Chondrocyte (in vitro differentiated cells): Measurements from ENCODE around the gene FBXO39. TPM values are rescaled to one million over a fixed set of nuclear protein-coding genes. Genes with fewer than 3 reads are reported as not detected.

ENCODE experiments used
- DNase-seq: peaks from one replicate; pipeline ENCODE4 v3.0.0; 2021; ENCODE audit warnings: mixed read lengths, low spot score
- H3K27ac Mint-ChIP-seq: one replicate; pipeline ENCODE4 v1.8.0; 2021; ENCODE audit warnings: mild to moderate bottlenecking, moderate library complexity, mixed read lengths; ENCODE audit not compliant: unreplicated experiment
- H3K27me3 Mint-ChIP-seq: 2 replicates; pipeline ENCODE4 v1.8.0; 2021; ENCODE audit warnings: low read depth, mixed read lengths
- H3K36me3 Mint-ChIP-seq: 2 replicates; pipeline ENCODE4 v1.8.0; 2021; ENCODE audit warnings: low read depth, mixed read lengths
- H3K4me1 Mint-ChIP-seq: 2 replicates; pipeline ENCODE4 v1.8.0; 2021; ENCODE audit warnings: low read depth, mild to moderate bottlenecking, mixed read lengths
- H3K4me3 Mint-ChIP-seq: one replicate; pipeline ENCODE4 v1.8.0; 2021; ENCODE audit warnings: mild to moderate bottlenecking, moderate library complexity, mixed read lengths; ENCODE audit not compliant: unreplicated experiment
- H3K9me3 Mint-ChIP-seq: 2 replicates; pipeline ENCODE4 v1.8.0; 2021; ENCODE audit warnings: low read depth, mixed read lengths
- total RNA-seq: library from RNA; stranded (reverse); gene quantifications from 3 replicates; pipeline ENCODE4 v1.2.1, GENCODE V29; 2021
- TF ChIP-seq, protein P1 (sequence below): fragments of 200-600 bp; sonication (generic); IDR thresholded peaks from 2 replicates; pipeline ENCODE4 v1.5.0; 2021; ENCODE audit warnings: antibody characterized with exemption, mild to moderate bottlenecking, moderate library complexity

Gene FBXO39
- total RNA-seq, 1 donor from 2014 or later, result not detected

DNA sequence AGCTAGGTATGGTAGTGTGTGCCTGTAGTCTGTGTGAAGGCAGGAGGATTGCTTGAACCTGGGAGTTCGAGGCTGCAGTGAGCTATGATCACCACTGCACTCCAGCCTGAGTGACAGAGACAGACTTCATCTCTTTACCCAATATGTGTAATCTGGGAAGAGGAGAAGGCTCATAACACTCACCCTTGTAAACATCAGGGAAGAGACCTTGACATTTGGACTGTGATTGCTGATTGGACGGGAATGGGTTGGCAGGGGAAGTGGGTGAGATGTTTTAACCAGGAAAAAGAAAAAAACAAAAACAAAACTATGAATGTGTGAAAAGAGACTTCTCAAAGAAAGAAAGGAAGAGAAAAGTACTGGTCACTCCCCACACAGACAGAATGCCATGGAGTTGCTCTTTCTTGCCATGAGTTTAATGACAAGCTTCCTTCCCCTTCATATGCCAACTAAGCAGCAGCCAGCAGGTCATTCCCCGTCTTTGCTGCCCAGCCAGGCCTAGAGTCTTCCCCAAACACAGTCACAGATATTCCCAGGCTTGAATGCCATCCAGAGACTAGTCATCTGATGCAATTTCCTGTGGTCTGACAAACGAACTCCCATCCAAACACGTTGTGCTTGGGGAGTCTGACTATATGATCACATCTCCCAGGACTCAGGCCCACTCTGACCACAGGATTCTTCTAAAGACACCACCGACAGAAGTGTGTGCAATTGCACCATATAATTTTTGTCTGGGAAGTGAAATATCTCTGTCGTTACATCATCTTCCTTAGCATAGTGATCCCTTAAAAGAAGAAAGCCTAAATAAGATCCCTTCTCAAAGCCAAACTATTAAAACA is 23.7 kb upstream of the FBXO39 start:
- peaks cover 29% of the 10 kb centered on the region for H3K4me1 Mint-ChIP-seq
- TF ChIP-seq, protein P1, sequence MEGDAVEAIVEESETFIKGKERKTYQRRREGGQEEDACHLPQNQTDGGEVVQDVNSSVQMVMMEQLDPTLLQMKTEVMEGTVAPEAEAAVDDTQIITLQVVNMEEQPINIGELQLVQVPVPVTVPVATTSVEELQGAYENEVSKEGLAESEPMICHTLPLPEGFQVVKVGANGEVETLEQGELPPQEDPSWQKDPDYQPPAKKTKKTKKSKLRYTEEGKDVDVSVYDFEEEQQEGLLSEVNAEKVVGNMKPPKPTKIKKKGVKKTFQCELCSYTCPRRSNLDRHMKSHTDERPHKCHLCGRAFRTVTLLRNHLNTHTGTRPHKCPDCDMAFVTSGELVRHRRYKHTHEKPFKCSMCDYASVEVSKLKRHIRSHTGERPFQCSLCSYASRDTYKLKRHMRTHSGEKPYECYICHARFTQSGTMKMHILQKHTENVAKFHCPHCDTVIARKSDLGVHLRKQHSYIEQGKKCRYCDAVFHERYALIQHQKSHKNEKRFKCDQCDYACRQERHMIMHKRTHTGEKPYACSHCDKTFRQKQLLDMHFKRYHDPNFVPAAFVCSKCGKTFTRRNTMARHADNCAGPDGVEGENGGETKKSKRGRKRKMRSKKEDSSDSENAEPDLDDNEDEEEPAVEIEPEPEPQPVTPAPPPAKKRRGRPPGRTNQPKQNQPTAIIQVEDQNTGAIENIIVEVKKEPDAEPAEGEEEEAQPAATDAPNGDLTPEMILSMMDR, result no peak
- H3K36me3 Mint-ChIP-seq, result no peaks in the 10 kb centered on the region
- H3K9me3 Mint-ChIP-seq, result peaks cover 4% of the 10 kb centered on the region
- H3K27me3 Mint-ChIP-seq, result no peaks in the 10 kb centered on the region
- DNase-seq, result no peak
- H3K27ac Mint-ChIP-seq, result peak overlapping the region; percentile 100
- H3K4me3 Mint-ChIP-seq, result no peak overlapping the region

DNA sequence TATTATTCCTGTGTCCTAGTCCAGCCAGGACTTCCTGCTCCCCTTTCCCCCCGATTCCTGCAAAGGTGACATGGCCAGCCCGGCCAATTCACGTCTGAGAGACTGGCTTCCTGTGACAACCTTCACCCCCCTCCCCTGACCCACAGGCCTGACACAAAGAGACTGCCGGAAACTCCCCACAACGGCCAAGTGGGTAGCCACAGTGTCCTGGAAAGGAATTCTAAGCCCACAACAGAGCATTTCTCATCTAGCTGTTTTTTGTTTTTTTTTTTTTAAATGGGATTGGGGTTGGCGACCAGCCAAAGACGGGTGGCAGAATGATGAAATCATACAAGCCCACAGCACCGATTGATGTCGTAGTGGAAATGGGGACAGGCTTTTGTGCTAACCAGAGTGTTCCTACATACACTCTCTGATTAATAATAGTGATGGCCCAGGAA is 23.0 kb upstream of the FBXO39 start:
- TF ChIP-seq, protein P1, result no peak
- no peak for DNase-seq
- Mint-ChIP-seq H3K4me1 (peaks cover 29% of the 10 kb centered on the region), H3K27ac (peak overlapping the region; percentile 100), H3K9me3 (peaks cover 4% of the 10 kb centered on the region), H3K36me3 (no peaks in the 10 kb centered on the region), H3K4me3 (peak overlapping the region; percentile 37), H3K27me3 (no peaks in the 10 kb centered on the region)

DNA sequence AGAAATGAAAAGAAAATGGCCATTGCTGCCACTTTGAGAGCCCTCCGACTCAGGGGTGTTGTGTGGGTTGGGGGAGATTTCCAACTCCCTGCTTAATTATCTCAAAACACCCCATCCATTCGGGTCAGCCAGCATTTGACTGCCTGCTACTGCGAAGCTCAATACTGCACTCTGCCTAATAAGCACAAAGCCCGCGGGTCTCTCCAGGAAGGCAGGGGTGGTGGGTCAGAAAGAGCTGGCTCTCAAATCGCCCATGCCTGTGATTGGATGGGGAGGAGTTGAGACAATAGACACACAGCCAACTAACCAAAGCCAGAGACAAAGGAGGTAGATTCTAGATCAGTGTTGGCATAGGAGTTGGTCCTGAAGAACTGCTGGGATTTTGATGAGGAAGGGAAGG is 22.5 kb upstream of the FBXO39 start:
- no peak for DNase-seq
- no peaks in the 10 kb centered on the region for H3K36me3 Mint-ChIP-seq
- peak overlapping the region; percentile 100 for H3K27ac Mint-ChIP-seq
- no peak overlapping the region for H3K4me3 Mint-ChIP-seq
- H3K4me1 Mint-ChIP-seq, result peaks cover 29% of the 10 kb centered on the region
- H3K9me3 Mint-ChIP-seq, result peaks cover under 1% of the 10 kb centered on the region
- TF ChIP-seq, protein P1, result no peak
- no peaks in the 10 kb centered on the region for H3K27me3 Mint-ChIP-seq

DNA sequence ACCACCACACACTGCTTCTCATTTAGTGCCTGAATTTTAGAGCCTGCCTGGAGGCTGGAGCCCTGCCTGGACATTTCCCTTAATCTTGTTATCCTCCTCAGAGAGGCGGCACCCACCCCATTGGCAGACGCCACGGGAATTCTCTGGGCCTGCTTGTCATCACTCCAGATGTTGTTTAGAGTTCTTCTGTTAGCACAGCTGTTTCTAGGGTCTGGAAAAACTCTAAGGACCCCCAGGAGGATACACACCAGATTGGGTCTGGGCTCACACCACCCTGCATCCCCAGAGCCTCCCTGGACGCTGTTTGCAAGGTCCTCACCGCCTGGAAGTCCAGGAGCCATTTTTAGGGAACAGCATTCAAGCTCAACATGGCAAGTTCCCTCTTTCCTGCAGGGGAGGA is 20.7 kb upstream of the FBXO39 start:
- H3K27ac Mint-ChIP-seq, result no peak overlapping the region
- H3K27me3 Mint-ChIP-seq, result no peaks in the 10 kb centered on the region
- H3K4me1 Mint-ChIP-seq, result peaks cover 29% of the 10 kb centered on the region
- H3K36me3 Mint-ChIP-seq, result no peaks in the 10 kb centered on the region
- TF ChIP-seq, protein P1, result no peak
- no peak overlapping the region for H3K4me3 Mint-ChIP-seq
- no peak for DNase-seq
- H3K9me3 Mint-ChIP-seq, result no peaks in the 10 kb centered on the region

- Mint-ChIP-seq H3K4me1 (peaks cover 29% of the 10 kb centered on the region), H3K36me3 (no peaks in the 10 kb centered on the region), H3K27me3 (no peaks in the 10 kb centered on the region), H3K9me3 (no peaks in the 10 kb centered on the region), H3K4me3 (no peak within 1 kb of the TSS), H3K27ac (no peak within 1 kb of the TSS)
- TF ChIP-seq, protein P1, result no peak
- no peak for DNase-seq
These were observed 20.3 kb upstream of the FBXO39 start, which contains the start of gene XAF1 for GRCh38 chr17:6755731-6756184. Gene XAF1 (plus strand): TSS chr17:6756046. CDS start chr17:6756079, 33 bp downstream.
